GM12864 (cell line): ENCODE measurements around the gene CBLC.

Experiments used
- DNase-seq: peaks from one replicate; pipeline ENCODE4 v3.0.0-alpha.2; 2011; ENCODE audit warnings: low read depth
- H3K4me3 ChIP-seq: 2 replicates; pipeline ENCODE4 v1.5.1; 2011; ENCODE audit warnings: mild to moderate bottlenecking, low read depth, low read length, control low read depth
- TF ChIP-seq, protein P1 (sequence below): IDR thresholded peaks from 2 replicates; pipeline ENCODE4 v1.5.1; 2011; ENCODE audit warnings: low read depth, mild to moderate bottlenecking, moderate library complexity, low read length, control low read depth, inconsistent platforms; ENCODE audit errors: missing control alignments

CBLC gene

GRCh38 chr19:44848036-44848811 lies 70.5 kb downstream of the CBLC start:
- DNase-seq, result no peak
- TF ChIP-seq, protein P1, sequence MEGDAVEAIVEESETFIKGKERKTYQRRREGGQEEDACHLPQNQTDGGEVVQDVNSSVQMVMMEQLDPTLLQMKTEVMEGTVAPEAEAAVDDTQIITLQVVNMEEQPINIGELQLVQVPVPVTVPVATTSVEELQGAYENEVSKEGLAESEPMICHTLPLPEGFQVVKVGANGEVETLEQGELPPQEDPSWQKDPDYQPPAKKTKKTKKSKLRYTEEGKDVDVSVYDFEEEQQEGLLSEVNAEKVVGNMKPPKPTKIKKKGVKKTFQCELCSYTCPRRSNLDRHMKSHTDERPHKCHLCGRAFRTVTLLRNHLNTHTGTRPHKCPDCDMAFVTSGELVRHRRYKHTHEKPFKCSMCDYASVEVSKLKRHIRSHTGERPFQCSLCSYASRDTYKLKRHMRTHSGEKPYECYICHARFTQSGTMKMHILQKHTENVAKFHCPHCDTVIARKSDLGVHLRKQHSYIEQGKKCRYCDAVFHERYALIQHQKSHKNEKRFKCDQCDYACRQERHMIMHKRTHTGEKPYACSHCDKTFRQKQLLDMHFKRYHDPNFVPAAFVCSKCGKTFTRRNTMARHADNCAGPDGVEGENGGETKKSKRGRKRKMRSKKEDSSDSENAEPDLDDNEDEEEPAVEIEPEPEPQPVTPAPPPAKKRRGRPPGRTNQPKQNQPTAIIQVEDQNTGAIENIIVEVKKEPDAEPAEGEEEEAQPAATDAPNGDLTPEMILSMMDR, result no peak
- H3K4me3 ChIP-seq, result no peak overlapping the region

DNA sequence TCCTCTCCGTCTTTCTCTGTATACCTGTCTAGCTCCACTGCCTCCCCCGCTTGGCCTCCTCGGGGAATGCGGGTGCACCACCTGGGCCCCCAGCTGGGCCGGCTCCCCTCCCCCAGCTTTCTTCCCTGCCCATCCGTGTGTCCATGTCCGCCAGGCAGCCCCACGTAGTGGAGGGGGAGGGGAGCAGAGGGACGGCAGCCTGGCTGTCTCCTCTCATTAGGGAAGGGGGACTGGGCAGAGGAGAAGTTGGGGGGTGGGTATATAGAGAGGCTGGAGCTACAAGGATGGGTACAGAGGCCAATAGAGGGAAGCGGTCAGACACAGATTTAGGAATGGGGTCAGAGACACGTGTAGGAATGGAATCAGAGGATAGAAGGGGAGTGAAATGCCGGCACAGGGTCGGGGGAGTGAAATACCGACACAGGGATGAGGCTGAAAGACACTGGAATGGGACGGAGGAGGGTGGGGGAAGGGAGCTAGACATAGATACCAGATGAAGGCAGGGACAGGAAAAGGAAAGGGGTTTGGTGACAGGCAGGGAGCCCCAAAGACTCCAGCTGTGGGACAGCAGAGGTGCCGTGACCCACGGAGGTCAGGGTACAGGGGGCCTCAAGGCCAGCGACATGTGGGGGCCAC lies 71.2 kb downstream of the CBLC start:
- H3K4me3 ChIP-seq, result no peak overlapping the region
- no peak for DNase-seq

More for the DNA sequence above, 71.2 kb downstream of the CBLC start:
- TF ChIP-seq, protein P1, result no peak
